ENCODE data around the gene IQSEC3. TPM values are rescaled to one million over a fixed set of nuclear protein-coding genes. Genes with fewer than 3 reads are reported as not detected.

Gene IQSEC3
- total and polyA plus RNA-seq, 8 donors: 0.64 to 8.4 (median 6.0) TPM

DNA sequence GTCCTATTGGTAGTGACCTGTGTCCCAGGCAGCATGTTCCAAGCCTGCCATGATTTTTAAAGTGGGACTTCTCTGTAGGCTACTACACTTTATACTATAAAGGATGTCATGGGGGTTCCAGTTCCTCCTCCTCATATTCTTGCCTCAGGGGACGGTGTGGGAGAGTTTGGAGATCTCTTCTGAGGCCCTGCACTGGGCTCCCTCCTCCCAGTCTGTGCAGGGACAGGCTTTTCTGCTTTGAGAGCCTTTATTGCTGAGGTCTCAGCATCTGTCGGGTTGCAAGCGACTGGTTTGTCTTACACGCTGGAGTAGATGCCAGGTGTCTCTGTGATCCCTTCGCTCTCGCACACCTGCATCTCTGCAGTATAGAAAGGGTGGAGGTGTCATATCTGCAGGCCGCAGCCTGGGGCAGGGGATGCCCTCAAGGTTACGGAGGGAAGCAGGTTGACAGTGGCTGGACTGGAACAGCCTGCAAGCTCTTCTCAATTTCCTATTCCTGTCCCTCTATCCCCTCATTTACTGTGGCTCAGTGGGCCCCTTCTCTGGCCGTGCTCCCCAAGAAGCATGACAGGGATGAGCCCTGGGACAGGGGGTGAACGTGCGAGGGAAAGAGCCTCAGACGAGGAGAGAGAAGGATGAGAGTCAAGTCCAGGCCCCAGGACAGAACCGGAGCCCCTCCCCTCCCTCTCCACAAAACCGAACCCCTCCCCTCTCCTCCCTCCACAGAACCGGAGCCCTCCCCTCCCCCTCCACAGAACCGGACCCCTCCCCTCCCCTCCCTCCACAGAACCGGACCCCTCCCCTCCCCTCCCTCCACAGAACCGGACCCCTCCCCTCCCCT lies 96.1 kb downstream of the IQSEC3 start:
- ATAC-seq (no peak), DNase-seq (no peak)
- Histone ChIP-seq H3K36me3 (no peaks in the 10 kb centered on the region), H3K9me3 (no peaks in the 10 kb centered on the region), H3K27me3 (peaks cover 0 to 6% of the 10 kb centered on the region in 2 donors), H3K4me1 (no peaks in the 10 kb centered on the region), H3K4me3 (no peak overlapping the region), H3K27ac (no peak overlapping the region)
- intact Hi-C loops (cut with DNase I): no loop called here
- TF ChIP-seq, protein P1, sequence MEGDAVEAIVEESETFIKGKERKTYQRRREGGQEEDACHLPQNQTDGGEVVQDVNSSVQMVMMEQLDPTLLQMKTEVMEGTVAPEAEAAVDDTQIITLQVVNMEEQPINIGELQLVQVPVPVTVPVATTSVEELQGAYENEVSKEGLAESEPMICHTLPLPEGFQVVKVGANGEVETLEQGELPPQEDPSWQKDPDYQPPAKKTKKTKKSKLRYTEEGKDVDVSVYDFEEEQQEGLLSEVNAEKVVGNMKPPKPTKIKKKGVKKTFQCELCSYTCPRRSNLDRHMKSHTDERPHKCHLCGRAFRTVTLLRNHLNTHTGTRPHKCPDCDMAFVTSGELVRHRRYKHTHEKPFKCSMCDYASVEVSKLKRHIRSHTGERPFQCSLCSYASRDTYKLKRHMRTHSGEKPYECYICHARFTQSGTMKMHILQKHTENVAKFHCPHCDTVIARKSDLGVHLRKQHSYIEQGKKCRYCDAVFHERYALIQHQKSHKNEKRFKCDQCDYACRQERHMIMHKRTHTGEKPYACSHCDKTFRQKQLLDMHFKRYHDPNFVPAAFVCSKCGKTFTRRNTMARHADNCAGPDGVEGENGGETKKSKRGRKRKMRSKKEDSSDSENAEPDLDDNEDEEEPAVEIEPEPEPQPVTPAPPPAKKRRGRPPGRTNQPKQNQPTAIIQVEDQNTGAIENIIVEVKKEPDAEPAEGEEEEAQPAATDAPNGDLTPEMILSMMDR (IDR thresholded peaks at IDR 0.05): no peak

DNA sequence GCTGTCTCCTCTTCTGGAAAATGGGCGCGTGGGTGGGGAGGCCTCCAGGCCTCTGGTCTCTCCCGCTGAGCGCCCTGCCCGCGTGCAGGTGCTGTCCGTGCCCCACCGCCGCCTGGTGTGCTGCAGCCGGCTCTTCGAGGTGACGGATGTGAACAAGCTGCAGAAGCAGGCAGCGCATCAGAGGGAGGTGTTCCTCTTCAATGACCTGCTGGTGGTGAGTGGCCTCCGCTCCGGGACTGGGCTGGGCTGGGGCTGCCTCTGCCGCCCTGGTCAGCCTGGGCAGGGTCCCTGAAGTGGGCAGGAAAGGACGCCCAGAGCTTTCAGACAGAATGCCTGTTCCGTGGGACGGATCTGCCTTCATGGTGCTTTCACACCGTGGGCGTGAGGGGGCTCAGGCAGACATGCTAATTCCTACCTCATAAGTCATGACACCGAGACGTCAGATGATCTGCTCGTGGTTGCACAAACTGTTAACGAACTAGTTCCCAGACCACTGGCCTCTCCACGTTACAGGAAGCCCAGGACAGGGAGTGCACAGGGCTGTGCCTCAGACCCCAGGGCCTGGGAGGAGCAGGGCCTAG lies 96.9 kb downstream of the IQSEC3 start:
- H3K27ac ChIP-seq: no peak overlapping the region
- no peak for ATAC-seq
- H3K4me3 ChIP-seq: no peak overlapping the region
- peak in 1 of 4 donors; percentile 50 for DNase-seq
- no peaks in the 10 kb centered on the region for H3K9me3 ChIP-seq
- TF ChIP-seq, protein P1 (IDR thresholded peaks at IDR 0.05): no peak
- peaks cover 0 to 6% of the 10 kb centered on the region in 2 donors for H3K27me3 ChIP-seq
- intact Hi-C loops (cut with DNase I): no loop called here
- H3K36me3 ChIP-seq: no peaks in the 10 kb centered on the region
- H3K4me1 ChIP-seq: no peaks in the 10 kb centered on the region

DNA sequence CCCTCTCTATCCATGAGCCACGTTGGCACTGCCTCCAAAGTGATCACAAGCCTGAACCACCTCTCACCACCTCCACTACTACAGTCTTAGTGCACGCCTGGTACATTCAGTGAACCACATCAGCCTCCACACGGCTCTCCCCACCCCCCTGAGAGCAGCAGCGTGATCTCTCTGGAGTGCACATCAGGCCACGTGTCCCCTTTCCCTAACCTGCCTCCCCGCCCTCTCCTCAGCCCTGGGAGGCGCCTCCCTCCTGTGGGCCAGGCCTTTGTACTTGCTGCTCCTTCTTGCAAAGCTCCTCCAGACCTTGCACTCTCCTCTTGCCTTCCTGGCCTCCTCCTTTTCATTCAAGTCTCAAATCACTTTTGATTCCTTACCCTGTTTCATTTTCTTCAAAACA lies 97.6 kb downstream of the IQSEC3 start:
- peaks cover 0 to 9% of the 10 kb centered on the region in 2 donors for H3K27me3 ChIP-seq
- ATAC-seq: peak; percentile 88
- H3K9me3 ChIP-seq: no peaks in the 10 kb centered on the region
- TF ChIP-seq, protein P1 (IDR thresholded peaks at IDR 0.05): no peak
- H3K36me3 ChIP-seq: no peaks in the 10 kb centered on the region
- DNase-seq: peak in 1 of 4 donors; percentile 60
- intact Hi-C loops (cut with DNase I): no loop called here
- H3K4me3 ChIP-seq: no peak overlapping the region
- H3K27ac ChIP-seq: no peak overlapping the region
- H3K4me1 ChIP-seq: no peaks in the 10 kb centered on the region

DNA sequence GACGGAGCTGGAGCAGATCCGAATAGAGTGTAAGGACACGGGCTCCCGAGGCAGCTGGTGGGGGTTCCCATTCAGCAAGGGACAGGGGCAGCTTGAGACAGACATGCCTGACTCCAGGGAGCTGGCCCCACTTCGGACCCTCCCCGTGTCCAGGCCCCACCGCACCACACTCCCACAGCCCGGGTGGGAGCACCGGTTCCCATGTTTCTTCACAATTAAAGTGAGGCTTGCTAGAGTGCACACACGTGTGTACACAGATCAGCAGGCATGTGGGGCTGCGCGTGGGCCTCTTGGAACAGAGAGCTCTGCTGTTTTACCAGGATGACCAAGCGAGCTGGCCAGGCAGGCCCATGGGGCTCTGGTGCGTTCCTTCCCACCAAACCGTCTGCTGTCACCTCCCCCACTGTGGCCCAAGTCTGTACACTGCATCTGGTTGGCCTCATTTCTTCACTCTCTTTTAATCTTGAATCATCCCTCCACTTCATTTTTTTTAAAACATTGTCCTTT lies 99.3 kb downstream of the IQSEC3 start:
- Histone ChIP-seq H3K4me3 (no peak overlapping the region), H3K36me3 (no peaks in the 10 kb centered on the region), H3K27ac (no peak overlapping the region), H3K4me1 (no peaks in the 10 kb centered on the region), H3K9me3 (no peaks in the 10 kb centered on the region), H3K27me3 (peaks cover 0 to 19% of the 10 kb centered on the region in 2 donors)
- TF ChIP-seq, protein P1 (IDR thresholded peaks at IDR 0.05): no peak
- peak in 1 of 4 donors; percentile 72 for DNase-seq
- ATAC-seq: no peak
- intact Hi-C loops (cut with DNase I): no loop called here

DNA sequence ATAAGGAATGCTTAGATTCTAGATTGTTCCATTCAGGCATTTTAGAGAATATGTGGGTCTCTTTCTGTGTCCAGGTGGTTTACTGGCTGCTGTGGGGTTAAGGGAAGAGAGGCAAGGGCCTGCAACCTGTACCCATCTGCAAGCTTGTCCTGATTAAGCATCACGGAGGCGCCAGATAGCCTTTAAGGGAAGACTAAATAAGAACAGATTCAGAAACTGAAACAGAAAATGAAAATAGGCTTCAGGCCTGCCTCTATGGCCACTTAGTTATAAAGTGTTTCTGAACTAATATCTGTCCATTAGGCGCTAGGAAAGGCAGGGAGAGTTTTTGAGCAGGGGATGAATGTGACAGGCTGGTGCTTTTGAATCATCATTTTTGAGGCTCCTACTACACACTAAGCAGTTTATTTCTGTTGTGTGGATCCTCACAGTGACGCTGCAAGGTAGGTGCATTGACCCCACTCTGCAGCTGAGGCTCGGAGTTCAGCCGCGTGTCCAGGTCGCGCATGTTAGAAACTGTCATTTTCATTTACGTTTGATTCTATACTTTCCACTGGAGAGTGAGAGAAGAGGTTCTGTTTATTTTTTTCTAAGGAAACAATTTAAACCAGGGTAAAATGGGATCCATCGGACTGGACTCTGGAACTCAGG lies 100.0 kb downstream of the IQSEC3 start:
- no peak overlapping the region for H3K4me3 ChIP-seq
- no peaks in the 10 kb centered on the region for H3K9me3 ChIP-seq
- H3K36me3 ChIP-seq: no peaks in the 10 kb centered on the region
- TF ChIP-seq, protein P1 (IDR thresholded peaks at IDR 0.05): no peak
- intact Hi-C loops (cut with DNase I): no loop called here
- no peaks in the 10 kb centered on the region for H3K4me1 ChIP-seq
- ATAC-seq: no peak
- H3K27ac ChIP-seq: no peak overlapping the region
- DNase-seq: peak in 1 of 4 donors; percentile 36
- peaks cover 0 to 25% of the 10 kb centered on the region in 2 donors for H3K27me3 ChIP-seq
